Measurements from ENCODE around the gene UBXN10. TPM values are rescaled to one million over a fixed set of nuclear protein-coding genes. Genes with fewer than 3 reads are reported as not detected.

UBXN10 gene
- total and polyA plus RNA-seq, 2 of the 4 experiments (the other 2 are of a cell fraction), result not detected

GRCh38 chr1:20223551-20224419 lies 37.9 kb downstream of the UBXN10 start:
- CTCF ChIA-PET, result no interaction called here
- ATAC-seq (ENCODE audit: low read depth), result no peak
- no peak for TF ChIP-seq ELK1 (IDR thresholded peaks at IDR 0.05; ENCODE audit: borderline replicate concordance, low read depth, low read length)
- no peak for TF ChIP-seq RCOR1 (IDR thresholded peaks at IDR 0.05; ENCODE audit: insufficient replicate concordance, low read length)
- no peak for TF ChIP-seq FOS (IDR thresholded peaks at IDR 0.05; ENCODE audit: low read depth, low read length)
- TF ChIP-seq CEBPB (IDR thresholded peaks at IDR 0.05; ENCODE audit: low read depth, low read length), result no peak
- TF ChIP-seq MAZ (IDR thresholded peaks at IDR 0.05; ENCODE audit: borderline replicate concordance, low read depth, low read length), result no peak
- no peak for TF ChIP-seq RFX5 (IDR thresholded peaks at IDR 0.05; ENCODE audit: low read depth, low read length)
- no peak for TF ChIP-seq MAFK (IDR thresholded peaks at IDR 0.05; ENCODE audit: low read depth, low read length)
- TF ChIP-seq CTCF (conservative IDR thresholded peaks at IDR 0.05; ENCODE audit: low read depth, low read length), result no peak
- no peak for TF ChIP-seq MXI1 (IDR thresholded peaks at IDR 0.05; ENCODE audit: borderline replicate concordance, low read depth, low read length)
- no peak for TF ChIP-seq USF2 (IDR thresholded peaks at IDR 0.05; ENCODE audit: low read depth, low read length)
- TF ChIP-seq POLR2A (IDR thresholded peaks at IDR 0.05; ENCODE audit: low read depth, low read length), result no peak
- no peak for TF ChIP-seq RAD21 (IDR thresholded peaks at IDR 0.05; ENCODE audit: low read length)
- no peak for TF ChIP-seq SMC3 (IDR thresholded peaks at IDR 0.05; ENCODE audit: low read depth, low read length)
- no peak for TF ChIP-seq NFE2L2 (IDR thresholded peaks at IDR 0.05; ENCODE audit: low read depth, low read length)
- TF ChIP-seq CHD1 (IDR thresholded peaks at IDR 0.05; ENCODE audit: low read depth, low read length), result no peak

More at GRCh38 chr1:20223551-20224419, 37.9 kb downstream of the UBXN10 start:
- in situ Hi-C loops (cut with MboI; ENCODE audit: low sequenced_read_pairs), result loop anchor here (25.0 kb wide), 1 partner anchor 414 kb away; the partner anchor contains the start of gene PINK1
- dilution Hi-C loops (cut with HindIII; ENCODE audit: low sequenced_read_pairs, unreplicated experiment), result no loop called here
- Histone ChIP-seq H3K36me3 (ENCODE audit: control insufficient read depth, insufficient read depth, low read length) (no peaks in the 10 kb centered on the region), H4K20me1 (ENCODE audit: insufficient read depth, low read length) (no peaks in the 10 kb centered on the region), H4K91ac (ENCODE audit: insufficient read depth, low read depth, low read length) (no peak overlapping the region), H2AFZ (replicated peaks; ENCODE audit: low read length, poor library complexity) (no peak overlapping the region), H3K27me3 (ENCODE audit: control insufficient read depth, insufficient read depth, low read length) (peaks cover 39% of the 10 kb centered on the region), H3K9ac (ENCODE audit: low read depth, low read length) (no peak overlapping the region), H4K8ac (ENCODE audit: low read depth in 2 of 2, low read length in 2 of 2) (no peak overlapping the region), H3K18ac (ENCODE audit: low read depth, low read length) (no peak overlapping the region), H3K14ac (replicated peaks; ENCODE audit: low read depth, low read length) (no peak overlapping the region), H3K23ac (ENCODE audit: low read depth, low read length) (no peak overlapping the region), H2BK15ac (ENCODE audit: low read depth, low read length) (no peak overlapping the region), H3K27ac (ENCODE audit: insufficient read depth, low read length) (no peak overlapping the region), H2AK9ac (replicated peaks; ENCODE audit: low read depth, low read length, poor library complexity) (no peak overlapping the region), H3K9me1 (ENCODE audit: insufficient read depth, low read length) (no peaks in the 10 kb centered on the region), H3K4me3 (ENCODE audit: insufficient read depth, low read depth, low read length) (no peak overlapping the region), H2BK20ac (ENCODE audit: low read depth, low read length) (no peak overlapping the region), H4K5ac (ENCODE audit: low read depth, low read length) (no peak overlapping the region), H3K56ac (ENCODE audit: extremely low read depth, insufficient read depth, low read length) (no peak overlapping the region), H2BK5ac (ENCODE audit: low read depth, low read length, poor library complexity, severe bottlenecking) (no peak overlapping the region), H2BK120ac (ENCODE audit: low read depth, low read length) (no peak overlapping the region), H3K4ac (ENCODE audit: low read depth, low read length) (no peak overlapping the region), H3K4me2 (ENCODE audit: low read depth, low read length) (no peak overlapping the region), H2AK5ac (ENCODE audit: low read depth, low read length) (no peak overlapping the region), H3K9me3 (ENCODE audit: control insufficient read depth, insufficient read depth, low read length) (no peaks in the 10 kb centered on the region), H3K79me1 (ENCODE audit: low read depth in 1 of 2, low read length in 2 of 2) (no peaks in the 10 kb centered on the region), H3K4me1 (ENCODE audit: control insufficient read depth, insufficient read depth, low read length) (no peaks in the 10 kb centered on the region)
- no peak for DNase-seq
- POLR2A ChIA-PET (ENCODE audit: unreplicated experiment), result no interaction called here
- WGBS, 2 experiments (ENCODE audit: extremely low coverage in 2 of 2, insufficient read length in 1 of 2), result 48% methylated on average over 7 of the region's 18 CpGs; no CpG with 5 or more reads in 1 of the 2 experiments
- intact Hi-C loops (cut with micrococcal nuclease), result no loop called here
- BruUV-seq (replicated peaks), result no TSS peak

Measured in IMR-90 (cell line).